CMK (cell line): Measurements from ENCODE around the gene FADS6.
"Not testable (repeated sequence)": the region's sequence is repeated elsewhere in the genome, so short reads cannot be mapped to it uniquely, and the experiment has no call there.

Experiments
- DNase-seq: peaks from one replicate; pipeline ENCODE4 v3.0.0-alpha.2; 2010; ENCODE audit warnings: low read depth

FADS6 gene

GRCh38 chr17:74921026-74921681, 27.7 kb upstream of the FADS6 start:
- no peak for DNase-seq

- no peak for DNase-seq
Observed at GRCh38 chr17:74920642-74921025, 27.2 kb upstream of the FADS6 start.

- no peak for DNase-seq
Observed at GRCh38 chr17:74920306-74920620, 26.8 kb upstream of the FADS6 start.

DNA sequence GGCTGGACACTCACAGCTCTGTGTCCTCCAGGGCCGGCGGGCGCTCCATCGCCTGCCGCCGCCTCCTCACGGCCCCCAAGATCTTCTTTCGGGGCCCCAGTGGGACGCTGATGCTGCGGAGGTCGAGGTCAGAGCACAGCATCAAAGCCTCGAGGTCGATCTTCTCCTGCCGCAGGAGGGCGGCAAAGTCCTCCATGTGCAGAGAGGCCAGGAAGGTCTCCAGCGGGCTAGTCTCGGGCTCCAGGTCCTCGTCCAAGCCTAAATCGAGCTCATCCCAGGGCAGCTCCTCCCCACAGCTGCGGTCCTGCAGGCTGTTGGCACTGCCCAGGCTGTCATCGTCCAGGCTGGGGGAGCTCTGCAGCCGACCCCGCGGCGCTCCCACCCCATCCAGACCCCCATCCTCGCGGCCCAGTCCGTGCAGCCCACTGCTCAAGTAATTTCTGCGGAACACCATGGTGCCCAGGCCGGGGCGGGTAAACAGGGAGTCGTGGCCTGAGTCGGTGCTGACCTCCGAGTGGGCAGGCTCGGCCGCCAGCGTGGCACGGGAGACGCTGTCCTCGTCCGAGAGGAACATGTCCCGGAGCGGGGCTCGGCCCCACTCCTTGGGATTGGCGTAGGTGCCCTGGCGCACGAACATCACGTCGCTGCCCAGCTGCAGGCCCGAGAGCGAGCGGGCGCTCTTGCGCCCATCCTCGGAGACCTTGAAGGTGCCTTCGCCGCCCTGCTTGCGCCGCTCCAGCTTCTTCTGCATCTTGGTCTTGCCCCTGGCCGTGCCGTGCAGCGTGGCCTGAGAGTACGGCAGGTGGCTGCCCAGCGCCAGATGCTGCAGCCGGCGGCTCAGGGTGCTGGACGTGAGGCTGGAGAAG, 26.2 kb upstream of the FADS6 start:
- DNase-seq = no peak

- DNase-seq = no peak
Observed at GRCh38 chr17:74918906-74919305, 25.5 kb upstream of the FADS6 start.

DNA sequence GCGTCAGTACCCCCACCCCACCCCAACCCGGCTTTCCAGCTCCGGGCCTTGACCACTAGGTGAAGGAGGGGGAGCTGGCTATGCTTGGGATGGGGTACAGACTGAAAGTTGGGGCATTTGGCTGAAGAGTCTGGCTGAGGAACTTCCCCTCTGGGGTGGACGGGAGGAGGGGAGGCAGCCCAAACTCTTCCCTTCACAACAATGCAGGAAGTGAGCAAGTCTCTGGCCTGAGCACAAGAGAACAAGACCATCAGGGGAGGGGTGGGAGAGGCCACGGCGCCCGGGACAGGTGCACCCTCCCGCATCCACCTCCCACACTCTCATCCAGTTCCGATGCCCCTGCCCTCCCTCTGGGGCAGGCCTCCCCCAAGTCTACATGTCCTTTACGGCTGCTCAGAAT, 24.0 kb upstream of the FADS6 start:
- DNase-seq = no peak

- no peak for DNase-seq
Observed at GRCh38 chr17:74916851-74917199, 23.4 kb upstream of the FADS6 start.

DNA sequence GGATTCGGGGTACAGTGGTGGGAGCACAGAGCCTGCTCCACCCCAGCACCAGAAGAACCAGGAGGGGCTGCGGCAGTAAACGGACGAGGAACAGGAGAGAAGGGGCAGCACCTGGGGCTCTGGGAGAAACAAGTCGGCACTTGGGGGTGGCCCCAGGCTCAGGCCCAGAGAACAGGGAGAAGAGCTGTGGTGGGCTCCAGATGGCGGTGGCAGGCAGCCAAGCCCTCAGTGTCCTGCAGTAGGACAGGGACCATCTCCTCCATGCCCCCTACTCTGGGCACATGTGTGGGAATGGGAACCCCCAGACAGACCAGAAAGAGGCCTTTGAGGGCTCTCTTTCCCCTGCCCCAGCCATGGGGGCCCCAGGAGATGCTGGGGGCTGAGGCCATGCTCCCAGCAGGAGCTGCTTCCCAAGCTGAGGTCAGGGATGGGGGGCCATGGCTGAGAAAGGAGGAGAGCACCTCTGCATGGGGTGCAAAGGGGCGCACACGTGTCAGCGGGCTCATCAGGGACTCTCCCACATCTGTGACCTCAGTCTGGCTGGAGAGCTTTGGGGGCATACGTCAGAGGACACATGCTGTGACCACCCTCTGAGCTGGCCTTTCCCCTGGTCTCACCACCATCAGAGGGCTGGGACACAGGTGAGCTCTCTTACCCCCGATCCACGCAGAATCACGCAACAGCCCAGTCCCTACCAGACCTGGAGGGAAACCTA, 22.9 kb upstream of the FADS6 start:
- DNase-seq = no peak

DNA sequence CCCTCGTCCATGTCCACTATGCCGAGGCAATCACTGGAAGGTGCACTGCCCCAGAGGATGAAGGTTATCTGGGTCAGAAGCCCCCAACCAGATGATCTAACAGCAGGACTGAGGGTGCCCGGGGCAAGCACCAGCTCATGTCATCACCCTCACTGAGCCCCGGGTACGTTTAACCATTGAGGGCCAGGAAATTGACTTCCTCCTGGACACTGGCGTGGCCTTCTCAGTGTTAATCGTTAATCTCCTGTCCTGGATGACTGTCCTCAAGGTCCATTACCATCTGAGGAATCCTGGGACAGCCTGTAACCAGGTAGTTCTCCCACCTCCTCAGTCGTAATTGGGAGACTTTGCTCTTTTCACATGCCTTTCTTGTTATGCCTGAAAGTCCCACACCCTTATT, 18.0 kb upstream of the FADS6 start:
- not testable (repeated sequence) for DNase-seq

DNA sequence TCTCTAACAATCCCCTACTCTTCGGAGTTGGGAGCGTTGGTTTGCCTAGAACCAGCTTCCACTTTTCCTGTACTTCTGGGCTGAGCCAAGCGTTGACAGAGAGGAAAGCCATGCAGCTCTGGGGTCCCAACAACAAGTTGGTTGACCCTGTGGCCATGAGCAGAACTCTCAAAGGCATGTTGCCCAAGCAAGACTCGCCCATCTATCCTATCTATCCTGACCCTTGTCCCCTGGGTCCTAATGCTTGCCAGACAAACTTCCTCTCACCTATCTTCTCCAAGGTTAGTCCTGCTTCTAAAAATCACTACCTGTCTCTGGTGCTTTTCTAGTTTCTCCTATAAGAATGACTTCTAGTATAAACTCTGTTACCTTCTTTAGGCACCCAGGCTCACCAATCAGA, 15.7 kb upstream of the FADS6 start:
- DNase-seq = not testable (repeated sequence)

- DNase-seq = no peak
Observed at GRCh38 chr17:74907012-74907411, 13.6 kb upstream of the FADS6 start.

DNA sequence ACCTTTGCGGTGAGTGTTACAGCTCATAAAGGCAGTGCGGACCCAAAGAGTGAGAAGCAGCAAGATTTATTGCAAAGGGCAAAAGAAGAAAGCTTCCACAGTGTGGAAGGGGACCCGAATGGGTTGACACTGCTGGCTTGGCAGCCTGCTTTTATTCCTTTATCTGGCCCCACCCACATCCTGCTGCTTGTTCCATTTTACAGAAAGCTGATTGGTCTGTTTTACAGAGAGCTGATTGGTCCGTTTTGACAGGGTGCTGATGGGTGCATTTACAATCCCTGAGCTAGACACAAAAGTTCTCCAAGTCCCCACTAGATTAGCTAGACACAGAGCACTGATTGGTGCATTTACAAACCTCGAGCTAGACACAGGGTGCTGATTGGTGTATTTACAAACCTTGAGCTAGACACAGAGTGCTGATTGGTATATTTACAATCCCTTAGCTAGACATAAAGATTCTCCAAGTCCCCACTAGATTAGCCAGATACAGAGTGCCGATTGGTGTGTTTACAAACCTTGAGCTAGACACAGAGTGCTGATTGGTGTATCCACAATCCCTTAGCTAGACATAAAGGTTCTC, 12.9 kb upstream of the FADS6 start:
- not testable (repeated sequence) for DNase-seq

DNA sequence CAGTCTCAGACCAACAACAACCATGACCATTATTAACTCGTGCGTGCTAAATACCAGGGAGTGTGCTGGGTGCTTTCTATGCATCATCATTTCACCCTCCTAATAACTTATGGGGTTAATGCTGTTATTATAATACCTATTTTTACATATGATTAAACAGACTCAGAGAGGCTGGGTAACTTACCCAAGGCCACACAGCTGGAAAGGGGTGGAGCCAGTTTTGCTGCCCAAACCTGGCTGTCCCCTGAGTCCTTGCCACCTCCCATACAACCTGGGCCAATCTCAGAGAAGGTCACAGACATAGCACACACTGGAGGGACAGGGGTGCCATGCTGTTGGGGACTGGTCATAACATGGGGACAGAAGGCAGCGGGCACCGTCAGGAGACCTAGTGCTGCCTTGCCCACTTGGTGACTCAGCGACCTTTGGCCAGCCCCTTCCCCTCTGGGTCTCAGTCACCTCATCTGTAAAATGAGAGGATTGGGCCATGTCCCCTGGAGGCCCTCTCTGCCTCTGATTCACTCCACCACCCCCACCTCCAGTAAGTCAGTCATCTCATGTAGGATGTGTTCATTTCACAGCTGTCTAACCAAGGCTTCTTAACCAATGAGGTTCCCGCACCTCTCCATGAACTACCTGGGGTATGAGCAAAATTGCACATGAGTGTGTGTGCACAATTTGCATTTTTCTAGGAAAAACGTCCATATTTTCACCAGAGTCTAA, 11.4 kb upstream of the FADS6 start:
- no peak for DNase-seq

DNA sequence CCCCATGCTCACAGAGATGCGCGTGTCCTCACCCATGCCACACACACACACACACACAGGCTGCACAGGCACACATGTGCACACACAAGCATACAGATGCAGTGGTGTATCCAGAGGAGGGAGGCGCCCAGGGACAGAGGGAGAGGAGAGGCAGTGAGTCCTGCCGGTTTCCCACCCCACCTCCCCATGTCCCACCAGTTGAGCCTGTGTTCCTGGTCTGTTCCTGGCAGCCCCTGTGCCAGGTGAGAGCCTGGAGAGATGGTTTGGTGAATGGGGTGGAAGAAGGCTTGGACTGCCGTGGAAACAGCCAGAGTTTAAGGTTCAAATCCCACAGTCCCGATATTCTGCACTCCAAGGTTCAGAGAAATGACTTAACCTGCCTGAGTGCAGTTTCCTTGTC, 10.2 kb upstream of the FADS6 start:
- DNase-seq = no peak

DNA sequence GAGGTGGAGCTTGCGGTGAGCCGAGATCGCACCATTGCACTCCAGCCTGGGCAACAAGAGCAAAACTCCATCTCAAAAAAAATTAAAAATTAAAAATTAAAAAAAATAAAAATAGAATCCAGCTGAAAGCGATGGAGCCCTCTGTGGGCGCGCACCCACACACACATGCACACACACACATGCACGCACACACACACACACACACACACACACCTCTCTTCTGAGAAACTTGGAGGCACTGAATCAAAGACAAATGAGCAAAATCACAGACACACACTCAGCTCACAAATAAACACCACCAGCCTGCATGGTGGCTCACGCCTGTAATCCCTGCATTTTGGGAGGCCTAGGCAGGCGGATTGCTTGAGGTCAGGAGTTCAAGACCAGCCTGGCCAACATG, 9.6 kb upstream of the FADS6 start:
- no peak for DNase-seq

DNA sequence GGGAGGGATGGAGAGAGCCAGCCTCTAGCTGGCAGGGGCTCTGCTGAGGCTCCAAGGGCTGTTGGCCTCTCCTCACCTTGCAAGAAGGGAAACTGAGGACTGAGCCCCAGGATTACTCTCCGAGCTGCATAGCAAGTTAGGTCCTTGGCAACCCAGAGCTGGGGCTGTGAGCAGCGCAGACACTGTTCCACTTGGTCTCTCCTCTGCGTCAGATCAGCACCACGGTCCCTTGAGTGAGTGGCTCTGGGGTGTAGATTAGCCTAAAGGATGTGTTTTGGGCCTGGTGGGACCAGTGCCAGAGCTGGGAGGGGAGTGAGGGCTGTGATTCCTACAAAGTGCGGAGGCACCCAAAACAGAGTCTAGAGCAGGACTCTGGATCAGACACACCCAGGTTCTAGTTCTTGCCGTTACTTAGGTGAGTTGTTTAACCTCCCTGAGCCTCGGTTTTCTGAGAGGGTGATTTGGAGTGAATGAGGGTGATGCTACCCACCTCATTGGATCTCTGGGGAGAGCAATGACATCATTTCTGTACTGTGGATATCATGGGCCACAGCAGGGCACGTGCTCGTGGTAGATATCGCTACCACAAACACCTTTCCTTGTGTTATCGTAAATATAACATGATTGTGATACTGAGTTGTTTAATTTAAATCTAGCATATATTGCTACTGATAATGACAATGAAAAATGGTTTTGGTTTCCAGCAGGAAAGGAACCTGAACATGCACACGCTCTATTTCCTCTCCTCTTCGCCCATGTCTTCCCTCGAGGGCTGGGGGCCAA, 8.1 kb upstream of the FADS6 start:
- no peak for DNase-seq

- DNase-seq = no peak
Observed at GRCh38 chr17:74900208-74900607, 6.8 kb upstream of the FADS6 start.

DNA sequence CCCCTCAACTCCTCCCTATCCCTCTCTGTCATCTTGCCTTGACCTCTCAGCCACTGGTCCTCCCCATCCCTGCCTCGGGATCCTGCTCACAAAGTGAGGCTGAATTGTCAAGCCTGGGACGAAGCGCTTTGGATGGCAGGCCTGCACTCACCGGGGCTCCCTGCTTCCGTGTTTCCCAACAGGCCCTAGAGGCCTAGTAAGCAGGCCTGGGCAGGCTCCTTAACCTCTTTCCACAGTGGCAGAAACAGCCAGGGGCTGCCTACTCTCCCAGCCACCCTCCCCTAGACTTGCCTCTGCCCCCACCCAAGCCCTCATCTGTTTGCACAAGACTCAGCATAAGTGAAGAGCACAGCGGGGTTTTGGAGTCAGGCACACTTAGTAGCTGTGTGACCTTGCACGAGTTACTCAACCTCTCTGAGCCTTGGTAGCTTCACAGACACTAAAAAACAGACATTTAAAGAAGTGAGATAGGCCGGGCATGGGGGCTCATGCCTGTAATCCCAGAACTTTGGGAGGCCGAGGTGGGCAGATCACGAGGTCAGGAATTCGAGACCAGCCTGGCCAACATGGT, 5.0 kb upstream of the FADS6 start:
- DNase-seq = no peak

DNA sequence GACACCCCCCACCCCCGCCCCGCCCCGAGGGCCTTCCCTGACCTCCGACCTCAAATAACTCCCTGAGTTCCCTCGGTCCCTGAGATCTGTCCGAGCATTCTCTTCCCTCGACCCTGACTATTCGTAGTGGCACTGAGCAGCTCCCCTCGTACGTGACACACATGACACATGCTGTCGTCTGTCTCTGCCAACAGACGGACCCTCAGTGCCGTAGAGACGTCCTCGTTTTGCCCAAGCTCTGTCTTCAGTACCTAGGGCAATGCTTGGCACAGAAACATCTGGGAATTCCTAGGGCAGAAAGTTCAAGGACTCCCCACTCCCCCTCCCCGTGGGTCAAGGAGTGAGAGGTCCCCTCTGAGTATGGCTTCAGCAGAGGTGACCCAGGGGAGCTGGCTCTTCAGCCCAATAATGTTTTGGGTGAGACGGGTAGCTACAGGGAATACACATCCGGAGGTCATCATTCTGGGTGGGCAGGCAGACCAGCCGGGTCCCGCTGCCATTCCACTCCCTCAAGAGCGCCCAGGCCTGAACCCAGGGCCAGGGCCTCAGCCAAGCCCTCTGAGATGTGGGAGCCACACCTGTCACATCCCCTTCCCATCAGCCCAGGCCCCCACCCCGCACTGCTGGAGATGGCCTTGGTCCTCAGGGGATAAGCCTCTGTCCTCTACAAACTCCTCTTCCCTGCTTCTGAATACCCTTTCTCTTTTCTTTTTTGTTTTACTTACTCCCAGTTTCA, 671 bp upstream of the FADS6 start:
- no peak for DNase-seq
